Vagina (tissue), 2 donors: Measurements from ENCODE around the gene CSRP2.

Source experiments
- POLR2A ChIP-seq, 2 donors: fragments of 450-650 bp; IDR thresholded peaks; one replicate each; pipeline ENCODE4 v1.6.1; 2017; ENCODE audit warnings: antibody characterized with exemption in 2 of 2, mild to moderate bottlenecking in 2 of 2, moderate library complexity in 2 of 2
- POLR2AphosphoS5 ChIP-seq, 2 donors: sonication (generic); formaldehyde crosslinking; IDR thresholded peaks; one replicate each; pipeline ENCODE4 v1.9.0; 2017; ENCODE audit warnings: antibody characterized with exemption in 2 of 2, mild to moderate bottlenecking in 2 of 2, low read depth in 1 of 2; ENCODE audit not compliant: insufficient read depth in 1 of 2
- TF ChIP-seq, protein P1 (sequence below), 3 experiments: fragments of 450-650 bp in 2 of 3; fragments of 200-600 bp in 1 of 3; sonication (generic) in 1 of 3; IDR thresholded peaks; one replicate each; pipeline ENCODE4 v1.5.1; 2017 to 2019; ENCODE audit warnings: antibody characterized with exemption in 3 of 3, mild to moderate bottlenecking in 2 of 3, moderate library complexity in 2 of 3

DNA sequence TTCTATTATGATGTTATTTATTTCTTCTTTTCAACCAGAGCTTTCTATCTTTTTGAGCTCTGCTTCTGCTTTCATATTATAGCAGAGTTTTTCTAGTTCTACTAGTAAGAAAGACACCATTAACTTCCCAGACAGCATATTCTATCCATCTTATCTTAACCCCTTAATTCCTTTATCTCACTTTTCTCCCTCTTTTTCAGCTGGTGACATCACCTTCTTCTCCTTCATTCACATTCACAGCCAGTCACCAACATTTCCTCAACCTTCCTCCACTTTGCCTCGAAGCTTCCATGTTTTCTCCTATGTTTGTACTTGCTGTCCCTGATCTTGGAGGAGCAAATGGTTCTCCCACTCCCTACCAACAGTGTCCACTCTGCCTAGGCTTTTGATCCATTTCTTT, 3.5 kb upstream of the CSRP2 start:
- TF ChIP-seq, protein P1, sequence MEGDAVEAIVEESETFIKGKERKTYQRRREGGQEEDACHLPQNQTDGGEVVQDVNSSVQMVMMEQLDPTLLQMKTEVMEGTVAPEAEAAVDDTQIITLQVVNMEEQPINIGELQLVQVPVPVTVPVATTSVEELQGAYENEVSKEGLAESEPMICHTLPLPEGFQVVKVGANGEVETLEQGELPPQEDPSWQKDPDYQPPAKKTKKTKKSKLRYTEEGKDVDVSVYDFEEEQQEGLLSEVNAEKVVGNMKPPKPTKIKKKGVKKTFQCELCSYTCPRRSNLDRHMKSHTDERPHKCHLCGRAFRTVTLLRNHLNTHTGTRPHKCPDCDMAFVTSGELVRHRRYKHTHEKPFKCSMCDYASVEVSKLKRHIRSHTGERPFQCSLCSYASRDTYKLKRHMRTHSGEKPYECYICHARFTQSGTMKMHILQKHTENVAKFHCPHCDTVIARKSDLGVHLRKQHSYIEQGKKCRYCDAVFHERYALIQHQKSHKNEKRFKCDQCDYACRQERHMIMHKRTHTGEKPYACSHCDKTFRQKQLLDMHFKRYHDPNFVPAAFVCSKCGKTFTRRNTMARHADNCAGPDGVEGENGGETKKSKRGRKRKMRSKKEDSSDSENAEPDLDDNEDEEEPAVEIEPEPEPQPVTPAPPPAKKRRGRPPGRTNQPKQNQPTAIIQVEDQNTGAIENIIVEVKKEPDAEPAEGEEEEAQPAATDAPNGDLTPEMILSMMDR (IDR thresholded peaks at IDR 0.05): no peak
- TF ChIP-seq POLR2AphosphoS5 (IDR thresholded peaks at IDR 0.05; ENCODE audit: insufficient read depth in 1 of 2, low read depth in 1 of 2) (no peak), POLR2A (IDR thresholded peaks at IDR 0.05) (no peak)
